Measurements from ENCODE around the gene RPS3. TPM values are rescaled to one million over a fixed set of nuclear protein-coding genes. Genes with fewer than 3 reads are reported as not detected.
A peak's percentile ranks its signal among the peaks of the same experiment; 100 is the strongest.

Gene RPS3
- polyA plus RNA-seq, 1 of the 3 experiments (the other 2 are of a cell fraction): 4,540 TPM

DNA sequence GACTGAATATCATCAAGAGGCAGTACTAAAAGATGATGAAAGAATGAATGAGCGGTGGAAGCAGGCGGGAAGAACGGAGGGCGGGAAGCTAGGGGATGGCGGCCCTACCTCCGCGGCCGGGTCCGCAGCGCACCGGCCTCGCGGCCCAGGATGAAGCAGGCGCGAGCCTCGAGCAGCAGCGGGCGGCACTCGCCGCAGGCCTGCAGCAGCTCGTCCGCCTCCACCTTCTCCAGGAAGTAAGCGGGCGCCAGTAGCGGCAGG lies 30.3 kb downstream of the RPS3 start:
- no peak overlapping the region for H3K27ac ChIP-seq (ENCODE audit: low read depth in 2 of 2, low read length in 1 of 2)
- CTCF ChIA-PET: interaction anchor here (0.6 to 9.0 kb wide), 9 partner anchors 11 to 777 kb away, joined by 3 to 54 read pairs (median 4); no protein-coding TSS in a partner anchor
- no peaks in the 10 kb centered on the region for H3K36me3 ChIP-seq (replicated peaks in 1 of 2; ENCODE audit: control insufficient read depth in 1 of 2, insufficient read depth in 2 of 2, low read length in 1 of 2)
- peaks cover 1% of the 10 kb centered on the region for H3F3A ChIP-seq (replicated peaks; ENCODE audit: insufficient read depth)
- no peaks in the 10 kb centered on the region for H4K20me1 ChIP-seq (ENCODE audit: insufficient read depth)
- H3K9ac ChIP-seq: no peak overlapping the region
- WGBS (ENCODE audit: low lambda C conversion rate): 88% methylated on average over 14 of the region's 25 CpGs
- no peaks in the 10 kb centered on the region for H3K79me2 ChIP-seq (ENCODE audit: insufficient read depth)
- no peaks in the 10 kb centered on the region for H3K9me3 ChIP-seq
- peak overlapping the region in 1 of 2 experiments; percentile 46; a peak in 1 of 4 replicates for H3K4me3 ChIP-seq (ENCODE audit: low read depth in 2 of 2, low read length in 1 of 2)
- H3K4me2 ChIP-seq: no peak overlapping the region
- POLR2A ChIA-PET: interaction anchor here (0.8 kb wide), 1 partner anchor 9 kb away, joined by 5 read pairs; no protein-coding TSS in a partner anchor
- H3K4me1 ChIP-seq (ENCODE audit: control insufficient read depth in 1 of 2, insufficient read depth in 2 of 2, low read depth in 1 of 2, low read length in 1 of 2): peaks cover 0 to 21% of the 10 kb centered on the region in 2 experiments; a peak in 1 of 4 replicates
- peaks cover 9% of the 10 kb centered on the region for H3K27me3 ChIP-seq (ENCODE audit: insufficient read depth)
- H3K9me2 ChIP-seq: no peaks in the 10 kb centered on the region
- TF ChIP-seq, protein P1, sequence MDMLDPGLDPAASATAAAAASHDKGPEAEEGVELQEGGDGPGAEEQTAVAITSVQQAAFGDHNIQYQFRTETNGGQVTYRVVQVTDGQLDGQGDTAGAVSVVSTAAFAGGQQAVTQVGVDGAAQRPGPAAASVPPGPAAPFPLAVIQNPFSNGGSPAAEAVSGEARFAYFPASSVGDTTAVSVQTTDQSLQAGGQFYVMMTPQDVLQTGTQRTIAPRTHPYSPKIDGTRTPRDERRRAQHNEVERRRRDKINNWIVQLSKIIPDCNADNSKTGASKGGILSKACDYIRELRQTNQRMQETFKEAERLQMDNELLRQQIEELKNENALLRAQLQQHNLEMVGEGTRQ (IDR thresholded peaks at IDR 0.05; ENCODE audit: borderline replicate concordance, low read depth, low read length): no peak
- no peak for TF ChIP-seq TEAD4 (IDR thresholded peaks at IDR 0.05; ENCODE audit: borderline replicate concordance, insufficient read depth)
- TF ChIP-seq, protein P2, sequence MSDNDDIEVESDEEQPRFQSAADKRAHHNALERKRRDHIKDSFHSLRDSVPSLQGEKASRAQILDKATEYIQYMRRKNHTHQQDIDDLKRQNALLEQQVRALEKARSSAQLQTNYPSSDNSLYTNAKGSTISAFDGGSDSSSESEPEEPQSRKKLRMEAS (IDR thresholded peaks at IDR 0.05; ENCODE audit: low read depth): no peak
- no peak for TF ChIP-seq SIN3A (IDR thresholded peaks at IDR 0.05; ENCODE audit: borderline replicate concordance, low read depth, low read length)
- TF ChIP-seq, protein P3, sequence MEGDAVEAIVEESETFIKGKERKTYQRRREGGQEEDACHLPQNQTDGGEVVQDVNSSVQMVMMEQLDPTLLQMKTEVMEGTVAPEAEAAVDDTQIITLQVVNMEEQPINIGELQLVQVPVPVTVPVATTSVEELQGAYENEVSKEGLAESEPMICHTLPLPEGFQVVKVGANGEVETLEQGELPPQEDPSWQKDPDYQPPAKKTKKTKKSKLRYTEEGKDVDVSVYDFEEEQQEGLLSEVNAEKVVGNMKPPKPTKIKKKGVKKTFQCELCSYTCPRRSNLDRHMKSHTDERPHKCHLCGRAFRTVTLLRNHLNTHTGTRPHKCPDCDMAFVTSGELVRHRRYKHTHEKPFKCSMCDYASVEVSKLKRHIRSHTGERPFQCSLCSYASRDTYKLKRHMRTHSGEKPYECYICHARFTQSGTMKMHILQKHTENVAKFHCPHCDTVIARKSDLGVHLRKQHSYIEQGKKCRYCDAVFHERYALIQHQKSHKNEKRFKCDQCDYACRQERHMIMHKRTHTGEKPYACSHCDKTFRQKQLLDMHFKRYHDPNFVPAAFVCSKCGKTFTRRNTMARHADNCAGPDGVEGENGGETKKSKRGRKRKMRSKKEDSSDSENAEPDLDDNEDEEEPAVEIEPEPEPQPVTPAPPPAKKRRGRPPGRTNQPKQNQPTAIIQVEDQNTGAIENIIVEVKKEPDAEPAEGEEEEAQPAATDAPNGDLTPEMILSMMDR (IDR thresholded peaks at IDR 0.05): no peak
- TF ChIP-seq, protein P4, sequence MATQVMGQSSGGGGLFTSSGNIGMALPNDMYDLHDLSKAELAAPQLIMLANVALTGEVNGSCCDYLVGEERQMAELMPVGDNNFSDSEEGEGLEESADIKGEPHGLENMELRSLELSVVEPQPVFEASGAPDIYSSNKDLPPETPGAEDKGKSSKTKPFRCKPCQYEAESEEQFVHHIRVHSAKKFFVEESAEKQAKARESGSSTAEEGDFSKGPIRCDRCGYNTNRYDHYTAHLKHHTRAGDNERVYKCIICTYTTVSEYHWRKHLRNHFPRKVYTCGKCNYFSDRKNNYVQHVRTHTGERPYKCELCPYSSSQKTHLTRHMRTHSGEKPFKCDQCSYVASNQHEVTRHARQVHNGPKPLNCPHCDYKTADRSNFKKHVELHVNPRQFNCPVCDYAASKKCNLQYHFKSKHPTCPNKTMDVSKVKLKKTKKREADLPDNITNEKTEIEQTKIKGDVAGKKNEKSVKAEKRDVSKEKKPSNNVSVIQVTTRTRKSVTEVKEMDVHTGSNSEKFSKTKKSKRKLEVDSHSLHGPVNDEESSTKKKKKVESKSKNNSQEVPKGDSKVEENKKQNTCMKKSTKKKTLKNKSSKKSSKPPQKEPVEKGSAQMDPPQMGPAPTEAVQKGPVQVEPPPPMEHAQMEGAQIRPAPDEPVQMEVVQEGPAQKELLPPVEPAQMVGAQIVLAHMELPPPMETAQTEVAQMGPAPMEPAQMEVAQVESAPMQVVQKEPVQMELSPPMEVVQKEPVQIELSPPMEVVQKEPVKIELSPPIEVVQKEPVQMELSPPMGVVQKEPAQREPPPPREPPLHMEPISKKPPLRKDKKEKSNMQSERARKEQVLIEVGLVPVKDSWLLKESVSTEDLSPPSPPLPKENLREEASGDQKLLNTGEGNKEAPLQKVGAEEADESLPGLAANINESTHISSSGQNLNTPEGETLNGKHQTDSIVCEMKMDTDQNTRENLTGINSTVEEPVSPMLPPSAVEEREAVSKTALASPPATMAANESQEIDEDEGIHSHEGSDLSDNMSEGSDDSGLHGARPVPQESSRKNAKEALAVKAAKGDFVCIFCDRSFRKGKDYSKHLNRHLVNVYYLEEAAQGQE (IDR thresholded peaks at IDR 0.05; ENCODE audit: low read depth, low read length): no peak
- TF ChIP-seq SMC3 (IDR thresholded peaks at IDR 0.05; ENCODE audit: low read depth, low read length): no peak
- no peak for TF ChIP-seq FOXJ3 (CRISPR knock-in tag; IDR thresholded peaks at IDR 0.05)
- TF ChIP-seq, protein P5, sequence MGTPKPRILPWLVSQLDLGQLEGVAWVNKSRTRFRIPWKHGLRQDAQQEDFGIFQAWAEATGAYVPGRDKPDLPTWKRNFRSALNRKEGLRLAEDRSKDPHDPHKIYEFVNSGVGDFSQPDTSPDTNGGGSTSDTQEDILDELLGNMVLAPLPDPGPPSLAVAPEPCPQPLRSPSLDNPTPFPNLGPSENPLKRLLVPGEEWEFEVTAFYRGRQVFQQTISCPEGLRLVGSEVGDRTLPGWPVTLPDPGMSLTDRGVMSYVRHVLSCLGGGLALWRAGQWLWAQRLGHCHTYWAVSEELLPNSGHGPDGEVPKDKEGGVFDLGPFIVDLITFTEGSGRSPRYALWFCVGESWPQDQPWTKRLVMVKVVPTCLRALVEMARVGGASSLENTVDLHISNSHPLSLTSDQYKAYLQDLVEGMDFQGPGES (IDR thresholded peaks at IDR 0.05; ENCODE audit: low read depth, low read length): no peak
- TF ChIP-seq, protein P6, sequence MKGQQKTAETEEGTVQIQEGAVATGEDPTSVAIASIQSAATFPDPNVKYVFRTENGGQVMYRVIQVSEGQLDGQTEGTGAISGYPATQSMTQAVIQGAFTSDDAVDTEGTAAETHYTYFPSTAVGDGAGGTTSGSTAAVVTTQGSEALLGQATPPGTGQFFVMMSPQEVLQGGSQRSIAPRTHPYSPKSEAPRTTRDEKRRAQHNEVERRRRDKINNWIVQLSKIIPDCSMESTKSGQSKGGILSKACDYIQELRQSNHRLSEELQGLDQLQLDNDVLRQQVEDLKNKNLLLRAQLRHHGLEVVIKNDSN (IDR thresholded peaks at IDR 0.05; ENCODE audit: borderline replicate concordance, low read depth): no peak
- TF ChIP-seq NFIC (IDR thresholded peaks at IDR 0.05; ENCODE audit: borderline replicate concordance): no peak
- no peak for DNase-seq
- H2AFZ ChIP-seq (ENCODE audit: low read depth): no peak overlapping the region
